BE2C (cell line): ENCODE results near the gene NR5A1.

Source experiments
- DNase-seq: peaks from one replicate; pipeline ENCODE4 v3.0.0-alpha.2; 2020
- H3K27me3 ChIP-seq: fragments of 250-450 bp; sonication (Bioruptor Pico); 2 replicates; pipeline ENCODE4 v1.5.1; 2020; ENCODE audit warnings: mild to moderate bottlenecking
- H3K36me3 ChIP-seq: fragments of 250-450 bp; sonication (Bioruptor Pico); 2 replicates; pipeline ENCODE4 v1.5.1; 2020; ENCODE audit warnings: mild to moderate bottlenecking
- H3K4me1 ChIP-seq: fragments of 250-450 bp; sonication (Bioruptor Pico); 2 replicates; pipeline ENCODE4 v1.5.1; 2020
- H3K4me3 ChIP-seq: 2 replicates; pipeline ENCODE4 v1.5.1; 2011; ENCODE audit warnings: low read depth, low read length
- H3K9me3 ChIP-seq: fragments of 250-450 bp; sonication (Bioruptor Pico); 2 replicates; pipeline ENCODE4 v1.5.1; 2020
- TF ChIP-seq, protein P1 (sequence below): IDR thresholded peaks from 2 replicates; pipeline ENCODE4 v1.5.1; 2012; ENCODE audit warnings: mild to moderate bottlenecking, low read depth, low read length

The NR5A1 gene

DNA sequence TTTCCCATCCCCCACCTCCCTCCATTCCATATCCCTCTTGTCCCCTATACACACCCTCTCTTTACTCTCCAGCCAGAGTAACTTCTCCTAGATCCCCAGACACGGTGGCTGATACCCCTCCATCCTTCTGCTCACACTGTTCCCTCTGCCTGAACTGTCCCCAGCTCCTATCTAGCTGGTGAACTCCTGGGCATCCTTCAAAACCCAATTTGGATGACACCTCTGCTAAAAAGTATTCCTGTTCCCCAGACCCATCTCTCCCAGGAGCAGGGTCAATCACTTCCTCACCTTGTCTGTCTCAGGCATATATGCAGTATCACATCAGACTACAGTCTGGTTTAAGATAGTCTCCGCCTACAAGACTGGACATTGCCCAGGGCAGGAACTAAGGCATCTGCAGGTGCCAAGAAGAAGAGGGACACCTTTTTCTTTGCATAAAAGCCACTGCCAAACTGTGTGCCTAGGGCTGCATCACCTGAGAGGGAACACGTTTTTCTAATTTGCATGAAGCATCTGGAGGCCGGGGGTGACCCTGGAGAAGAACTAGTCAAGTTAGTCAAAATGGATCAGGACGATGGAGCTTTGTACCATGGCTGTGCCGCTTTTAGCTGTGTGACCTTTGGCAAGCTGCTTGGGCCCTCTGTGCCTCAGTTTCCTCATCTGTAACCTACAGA is 27.1 kb downstream of the NR5A1 start:
- H3K27me3 ChIP-seq, result no peaks in the 10 kb centered on the region; the same call in 1 of the 2 replicates
- H3K36me3 ChIP-seq, result no peaks in the 10 kb centered on the region
- no peak for DNase-seq
- H3K9me3 ChIP-seq, result no peaks in the 10 kb centered on the region
- H3K4me1 ChIP-seq, result peaks cover 14% of the 10 kb centered on the region
- no peak overlapping the region for H3K4me3 ChIP-seq
- TF ChIP-seq, protein P1, sequence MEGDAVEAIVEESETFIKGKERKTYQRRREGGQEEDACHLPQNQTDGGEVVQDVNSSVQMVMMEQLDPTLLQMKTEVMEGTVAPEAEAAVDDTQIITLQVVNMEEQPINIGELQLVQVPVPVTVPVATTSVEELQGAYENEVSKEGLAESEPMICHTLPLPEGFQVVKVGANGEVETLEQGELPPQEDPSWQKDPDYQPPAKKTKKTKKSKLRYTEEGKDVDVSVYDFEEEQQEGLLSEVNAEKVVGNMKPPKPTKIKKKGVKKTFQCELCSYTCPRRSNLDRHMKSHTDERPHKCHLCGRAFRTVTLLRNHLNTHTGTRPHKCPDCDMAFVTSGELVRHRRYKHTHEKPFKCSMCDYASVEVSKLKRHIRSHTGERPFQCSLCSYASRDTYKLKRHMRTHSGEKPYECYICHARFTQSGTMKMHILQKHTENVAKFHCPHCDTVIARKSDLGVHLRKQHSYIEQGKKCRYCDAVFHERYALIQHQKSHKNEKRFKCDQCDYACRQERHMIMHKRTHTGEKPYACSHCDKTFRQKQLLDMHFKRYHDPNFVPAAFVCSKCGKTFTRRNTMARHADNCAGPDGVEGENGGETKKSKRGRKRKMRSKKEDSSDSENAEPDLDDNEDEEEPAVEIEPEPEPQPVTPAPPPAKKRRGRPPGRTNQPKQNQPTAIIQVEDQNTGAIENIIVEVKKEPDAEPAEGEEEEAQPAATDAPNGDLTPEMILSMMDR, result no peak

DNA sequence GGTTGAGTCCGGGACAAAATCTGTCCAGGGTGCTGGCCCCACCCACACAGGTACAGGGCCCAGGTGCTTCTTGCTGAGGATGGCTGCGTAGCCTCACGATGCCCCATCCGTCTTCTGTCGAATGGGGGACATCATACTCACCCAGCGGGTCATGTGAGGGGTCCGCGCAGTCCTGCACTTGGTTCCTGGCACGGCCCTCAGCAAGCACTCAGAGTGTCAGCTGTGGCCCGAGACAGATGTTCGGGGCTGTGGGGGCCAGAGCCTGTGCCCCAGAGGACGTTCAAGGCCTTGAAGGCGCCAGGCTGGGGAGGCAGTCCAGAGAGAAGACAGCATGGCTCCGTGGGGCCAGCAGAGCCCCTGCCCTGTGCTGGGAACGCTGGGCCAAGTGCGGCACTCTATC is 27.8 kb downstream of the NR5A1 start:
- no peaks in the 10 kb centered on the region for H3K36me3 ChIP-seq
- H3K9me3 ChIP-seq, result no peaks in the 10 kb centered on the region
- TF ChIP-seq, protein P1, result no peak
- H3K27me3 ChIP-seq, result no peaks in the 10 kb centered on the region; the same call in 1 of the 2 replicates
- DNase-seq, result no peak
- peaks cover 14% of the 10 kb centered on the region for H3K4me1 ChIP-seq
- no peak overlapping the region for H3K4me3 ChIP-seq

DNA sequence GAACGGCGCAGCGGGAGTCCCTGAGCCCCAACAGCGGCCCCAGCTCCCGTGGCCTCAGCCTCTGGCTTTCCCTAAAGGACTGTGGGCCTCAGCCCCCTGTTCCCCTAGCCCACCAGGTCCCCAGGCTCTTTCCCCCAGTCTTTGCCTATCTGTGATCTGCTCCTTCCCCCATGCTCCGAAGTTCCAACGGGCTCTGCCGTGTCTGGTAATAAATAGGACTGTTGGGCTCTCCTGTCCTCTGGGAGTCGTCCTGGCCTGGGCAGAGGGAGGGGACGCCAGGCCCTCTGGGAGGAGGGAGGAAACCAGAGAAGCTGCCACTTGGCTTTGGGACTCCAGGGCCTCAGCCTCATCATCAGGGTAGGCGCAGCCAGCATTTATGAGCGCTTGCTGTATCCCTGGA is 28.8 kb downstream of the NR5A1 start:
- no peaks in the 10 kb centered on the region for H3K36me3 ChIP-seq
- peak overlapping the region; percentile 55 for H3K4me3 ChIP-seq
- no peaks in the 10 kb centered on the region for H3K9me3 ChIP-seq
- DNase-seq, result peak; percentile 79
- H3K4me1 ChIP-seq, result peaks cover 14% of the 10 kb centered on the region
- no peaks in the 10 kb centered on the region; the same call in 1 of the 2 replicates for H3K27me3 ChIP-seq
- TF ChIP-seq, protein P1, result no peak

DNA sequence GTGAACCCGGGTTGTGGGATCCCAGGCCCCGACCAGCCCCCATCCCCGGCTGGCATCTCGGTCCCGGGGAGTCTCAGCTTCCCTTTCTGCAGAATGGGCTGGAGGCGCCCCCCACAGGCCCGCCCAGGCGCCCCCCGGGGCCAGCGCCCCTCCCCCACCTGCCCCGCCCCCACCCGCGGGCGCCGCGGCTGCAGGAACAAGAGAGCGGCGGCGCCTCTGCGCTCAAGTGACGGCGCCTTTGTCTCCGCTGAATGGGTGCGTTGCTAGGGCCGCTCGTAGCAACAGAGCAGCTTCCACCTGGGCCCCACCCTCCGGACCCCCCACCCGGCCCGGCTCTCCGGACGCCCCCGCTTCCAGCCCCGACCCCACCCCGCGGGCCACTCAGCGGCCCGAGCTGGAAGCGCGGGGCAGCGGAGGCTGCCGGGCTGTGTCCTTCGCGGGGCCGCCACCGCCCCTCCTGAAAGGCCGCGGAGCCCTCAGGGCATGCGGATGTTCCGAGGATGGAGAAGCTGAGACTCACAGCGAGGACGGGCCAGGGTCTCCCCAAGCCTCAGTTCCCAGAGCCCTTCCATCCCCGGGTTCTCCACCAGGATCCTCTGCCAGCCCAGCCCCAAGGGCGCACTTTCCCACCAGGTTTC is 29.4 kb downstream of the NR5A1 start:
- TF ChIP-seq, protein P1, result no peak
- Histone ChIP-seq H3K4me3 (peak overlapping the region; percentile 55), H3K36me3 (no peaks in the 10 kb centered on the region), H3K9me3 (no peaks in the 10 kb centered on the region), H3K4me1 (peaks cover 14% of the 10 kb centered on the region), H3K27me3 (no peaks in the 10 kb centered on the region; the same call in 1 of the 2 replicates)
- DNase-seq, result peak; percentile 49

DNA sequence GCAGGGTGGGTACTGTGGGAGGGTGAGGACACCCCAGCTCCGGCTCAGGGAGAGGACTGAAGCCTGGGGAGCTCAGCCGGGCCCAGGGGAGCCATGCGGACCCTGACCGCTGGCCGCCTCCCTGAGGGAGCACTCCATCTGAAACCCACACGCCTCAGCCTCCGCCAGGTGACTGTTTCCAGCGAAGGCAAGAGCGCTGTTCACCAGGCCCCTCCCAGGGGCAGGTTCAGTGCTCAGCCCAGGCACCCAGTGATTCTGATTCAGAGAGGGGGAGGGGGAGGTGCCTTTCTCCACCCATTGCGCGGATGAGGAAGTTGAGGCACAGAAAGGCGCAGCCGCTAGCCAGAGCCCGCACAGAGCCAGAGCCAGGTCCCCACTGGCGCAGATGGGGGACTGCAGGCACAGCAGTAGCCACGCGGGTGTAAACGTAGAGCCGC is 30.0 kb downstream of the NR5A1 start:
- TF ChIP-seq, protein P1, result no peak; the same call in 1 of the 2 replicates
- peak overlapping the region; percentile 55 for H3K4me3 ChIP-seq

More for the DNA sequence above, 30.0 kb downstream of the NR5A1 start:
- no peaks in the 10 kb centered on the region for H3K36me3 ChIP-seq
- peaks cover 14% of the 10 kb centered on the region for H3K4me1 ChIP-seq
- peak; percentile 58 for DNase-seq
- H3K27me3 ChIP-seq, result no peaks in the 10 kb centered on the region; the same call in 1 of the 2 replicates
- H3K9me3 ChIP-seq, result no peaks in the 10 kb centered on the region
